ENCODE measurements around the gene BTBD16. TPM values are rescaled to one million over a fixed set of nuclear protein-coding genes. Genes with fewer than 3 reads are reported as not detected.

Gene BTBD16
- total and polyA plus RNA-seq, 4 donors = 0.42 to 2.8 (median 1.8) TPM

GRCh38 chr10:122255509-122256301 lies 15.4 kb upstream of the BTBD16 start (continued):
- TF ChIP-seq ZBTB33 (IDR thresholded peaks at IDR 0.05) (no peak), EGR1 (IDR thresholded peaks at IDR 0.05; ENCODE audit: low read depth in 2 of 2) (no peak), JUND (IDR thresholded peaks at IDR 0.05) (no peak), ATF3 (IDR thresholded peaks at IDR 0.05) (no peak), RXRA (IDR thresholded peaks at IDR 0.05) (no peak), YY1 (IDR thresholded peaks at IDR 0.05) (no peak), SP1 (IDR thresholded peaks at IDR 0.05) (no peak), FOXA1 (IDR thresholded peaks at IDR 0.05) (no peak)

GRCh38 chr10:122257041-122257440 lies 14.1 kb upstream of the BTBD16 start:
- Histone ChIP-seq H3K4me3 (ENCODE audit: low read depth in 1 of 3, low read length in 3 of 3) (no peak overlapping the region), H3K4me1 (ENCODE audit: control insufficient read depth in 4 of 4, insufficient read depth in 4 of 4, low read length in 3 of 4) (no peaks in the 10 kb centered on the region), H3K27me3 (ENCODE audit: control insufficient read depth in 4 of 4, insufficient read depth in 4 of 4, low read length in 3 of 4) (no peaks in the 10 kb centered on the region), H3K36me3 (ENCODE audit: control insufficient read depth in 4 of 4, insufficient read depth in 3 of 4, low read depth in 1 of 4, low read length in 3 of 4) (peaks cover 2 to 3% (median 2%) of the 10 kb centered on the region in 4 donors), H3K9ac (ENCODE audit: low read depth in 1 of 2, low read length in 2 of 2) (no peak overlapping the region), H3K27ac (ENCODE audit: low read depth in 1 of 2, low read length in 2 of 2) (no peak overlapping the region), H3K9me3 (ENCODE audit: control insufficient read depth in 4 of 4, low read length in 3 of 4) (peaks cover 0 to 3% (median 0%) of the 10 kb centered on the region in 4 donors)
- no peak for TF ChIP-seq HNF4G (IDR thresholded peaks at IDR 0.05)
- TF ChIP-seq FOXA1 (IDR thresholded peaks at IDR 0.05) = no peak
- TF ChIP-seq FOXA2 (IDR thresholded peaks at IDR 0.05) = no peak
- TF ChIP-seq ZBTB33 (IDR thresholded peaks at IDR 0.05) = no peak
- TF ChIP-seq NR2F2 (IDR thresholded peaks at IDR 0.05) = no peak
- TF ChIP-seq GABPA (IDR thresholded peaks at IDR 0.05 in 1 of 2, conservative IDR thresholded peaks at IDR 0.05 in 1 of 2) = no peak
- TF ChIP-seq HNF4A (conservative IDR thresholded peaks at IDR 0.05) = no peak
- TF ChIP-seq ATF3 (IDR thresholded peaks at IDR 0.05) = no peak
- no peak for TF ChIP-seq CTCF (IDR thresholded peaks at IDR 0.05; ENCODE audit: low read depth, low read length, missing input control)
- no peak for TF ChIP-seq JUND (IDR thresholded peaks at IDR 0.05)
- no peak for TF ChIP-seq REST (IDR thresholded peaks at IDR 0.05)
- 98% methylated on average over 3 of the region's 3 CpGs for WGBS
- no peak for DNase-seq (ENCODE audit: low spot score)
